WTC11 (cell line): ENCODE results near the gene TANC1. TPM values are rescaled to one million over a fixed set of nuclear protein-coding genes. Genes with fewer than 3 reads are reported as not detected.

ENCODE experiments used
- ATAC-seq: fragments of 200-7000 bp; cut with Tn5 transposase; 2 replicates; pipeline ENCODE4 v1.10.0; 2021; ENCODE audit warnings: mild to moderate bottlenecking, moderate library complexity
- CTCF ChIA-PET: fragments of 300-600 bp; sonication (Branson Sonifier 250); formaldehyde crosslinking; loops from one replicate; lab custom pipeline; 2021; ENCODE audit warnings: antibody characterized with exemption; lab: Charles Lee
- POLR2A ChIA-PET: fragments of 350-600 bp; sonication (Branson Sonifier 250); formaldehyde crosslinking; loops from one replicate; lab custom pipeline; 2021; ENCODE audit warnings: antibody characterized with exemption; lab: Charles Lee
- DNase-seq: peaks from one replicate; pipeline ENCODE4 v3.0.0; 2021; ENCODE audit warnings: low spot score
- H3K27ac Mint-ChIP-seq: 2 replicates; pipeline ENCODE4 v1.8.0; 2021; ENCODE audit warnings: mixed read lengths
- H3K27me3 Mint-ChIP-seq: 2 replicates; pipeline ENCODE4 v1.8.0; 2021; ENCODE audit warnings: low read depth, mild to moderate bottlenecking, moderate library complexity, mixed read lengths
- H3K36me3 Mint-ChIP-seq: 2 replicates; pipeline ENCODE4 v1.8.0; 2021; ENCODE audit warnings: mixed read lengths
- H3K4me1 Mint-ChIP-seq: 2 replicates; pipeline ENCODE4 v1.8.0; 2022; ENCODE audit warnings: mixed read lengths
- H3K4me3 Mint-ChIP-seq: 2 replicates; pipeline ENCODE4 v1.8.0; 2021; ENCODE audit warnings: mild to moderate bottlenecking, moderate library complexity, mixed read lengths
- H3K9me3 Mint-ChIP-seq: 2 replicates; pipeline ENCODE4 v1.8.0; 2021; ENCODE audit warnings: mixed read lengths
- ATF3 ChIP-seq: sonication (generic); formaldehyde crosslinking; conservative IDR thresholded peaks from 2 replicates; pipeline ENCODE4 v1.8.1; 2022; ENCODE audit warnings: mild to moderate bottlenecking, missing genetic modification reagents
- ATF6 ChIP-seq: sonication (generic); formaldehyde crosslinking; IDR thresholded peaks from 2 replicates; pipeline ENCODE4 v1.8.1; 2023; ENCODE audit warnings: mild to moderate bottlenecking, missing genetic modification reagents
- FOXP1 ChIP-seq: sonication (generic); formaldehyde crosslinking; IDR thresholded peaks from 2 replicates; pipeline ENCODE4 v1.8.0; 2022; ENCODE audit warnings: missing genetic modification reagents, mild to moderate bottlenecking, moderate library complexity, borderline replicate concordance
- JAZF1 ChIP-seq: fragments of 250-450 bp; sonication (Bioruptor Pico); IDR thresholded peaks from 2 replicates; pipeline ENCODE4 v1.9.0; 2021; ENCODE audit warnings: moderate library complexity, mild to moderate bottlenecking, inconsistent platforms
- MXD4 ChIP-seq: fragments of 250-450 bp; sonication (Bioruptor Pico); IDR thresholded peaks from 2 replicates; pipeline ENCODE4 v1.8.0; 2021; ENCODE audit warnings: mild to moderate bottlenecking, moderate library complexity, borderline replicate concordance
- NFE2L1 ChIP-seq: sonication (generic); formaldehyde crosslinking; IDR thresholded peaks from 2 replicates; pipeline ENCODE4 v1.8.1; 2023; ENCODE audit warnings: missing genetic modification reagents
- RELA ChIP-seq: sonication (generic); formaldehyde crosslinking; IDR thresholded peaks from 2 replicates; pipeline ENCODE4 v1.8.1; 2022; ENCODE audit warnings: missing genetic modification reagents, mild to moderate bottlenecking, borderline replicate concordance
- SMAD3 ChIP-seq: sonication (generic); formaldehyde crosslinking; IDR thresholded peaks from 2 replicates; pipeline ENCODE4 v1.8.0; 2022; ENCODE audit warnings: missing genetic modification reagents, mild to moderate bottlenecking, borderline replicate concordance
- TCF7 ChIP-seq: sonication (generic); formaldehyde crosslinking; IDR thresholded peaks from 2 replicates; pipeline ENCODE4 v1.8.0; 2022; ENCODE audit warnings: mild to moderate bottlenecking, low read depth, missing genetic modification reagents, moderate library complexity
- USF2 ChIP-seq: sonication (generic); formaldehyde crosslinking; IDR thresholded peaks from 2 replicates; pipeline ENCODE4 v1.8.1; 2023; ENCODE audit warnings: mild to moderate bottlenecking, missing genetic modification reagents, moderate library complexity
- ZBTB21 ChIP-seq: sonication (generic); formaldehyde crosslinking; IDR thresholded peaks from 2 replicates; pipeline ENCODE4 v1.8.1; 2023; ENCODE audit warnings: mild to moderate bottlenecking, missing genetic modification reagents, borderline replicate concordance
- ZNF317 ChIP-seq: sonication (generic); formaldehyde crosslinking; IDR thresholded peaks from 2 replicates; pipeline ENCODE4 v1.8.1; 2023; ENCODE audit warnings: low read depth, mild to moderate bottlenecking, moderate library complexity, missing genetic modification reagents, borderline replicate concordance
- ZSCAN18 ChIP-seq: fragments of 250-450 bp; sonication (Bioruptor Pico); IDR thresholded peaks from 2 replicates; pipeline ENCODE4 v2.1.2; 2022; ENCODE audit warnings: mild to moderate bottlenecking, moderate library complexity
- total RNA-seq: library from RNA; stranded (reverse); gene quantifications from 3 replicates; pipeline ENCODE4 v1.2.3, GENCODE V29; 2021
- TF ChIP-seq, protein P1 (sequence below): sonication (generic); formaldehyde crosslinking; IDR thresholded peaks from 2 replicates; pipeline ENCODE4 v1.8.0; 2023; ENCODE audit warnings: missing genetic modification reagents, mild to moderate bottlenecking, borderline replicate concordance
- TF ChIP-seq, protein P2 (sequence below): fragments of 250-450 bp; sonication (Bioruptor Pico); IDR thresholded peaks from 2 replicates; pipeline ENCODE4 v1.9.0; 2021; ENCODE audit warnings: mild to moderate bottlenecking, borderline replicate concordance
- TF ChIP-seq, protein P3 (sequence below): sonication (generic); formaldehyde crosslinking; IDR thresholded peaks from 2 replicates; pipeline ENCODE4 v1.8.1; 2022; ENCODE audit warnings: mild to moderate bottlenecking, moderate library complexity, missing genetic modification reagents

TANC1 gene
- total RNA-seq, 1 experiment from 2014 or later, result 11.6 TPM

- no peak for ATAC-seq
- peaks cover 4% of the 10 kb centered on the region for H3K4me1 Mint-ChIP-seq
- no peak for TF ChIP-seq USF2 (CRISPR knock-in tag)
- TF ChIP-seq TCF7 (CRISPR knock-in tag), result no peak
- TF ChIP-seq, protein P1, sequence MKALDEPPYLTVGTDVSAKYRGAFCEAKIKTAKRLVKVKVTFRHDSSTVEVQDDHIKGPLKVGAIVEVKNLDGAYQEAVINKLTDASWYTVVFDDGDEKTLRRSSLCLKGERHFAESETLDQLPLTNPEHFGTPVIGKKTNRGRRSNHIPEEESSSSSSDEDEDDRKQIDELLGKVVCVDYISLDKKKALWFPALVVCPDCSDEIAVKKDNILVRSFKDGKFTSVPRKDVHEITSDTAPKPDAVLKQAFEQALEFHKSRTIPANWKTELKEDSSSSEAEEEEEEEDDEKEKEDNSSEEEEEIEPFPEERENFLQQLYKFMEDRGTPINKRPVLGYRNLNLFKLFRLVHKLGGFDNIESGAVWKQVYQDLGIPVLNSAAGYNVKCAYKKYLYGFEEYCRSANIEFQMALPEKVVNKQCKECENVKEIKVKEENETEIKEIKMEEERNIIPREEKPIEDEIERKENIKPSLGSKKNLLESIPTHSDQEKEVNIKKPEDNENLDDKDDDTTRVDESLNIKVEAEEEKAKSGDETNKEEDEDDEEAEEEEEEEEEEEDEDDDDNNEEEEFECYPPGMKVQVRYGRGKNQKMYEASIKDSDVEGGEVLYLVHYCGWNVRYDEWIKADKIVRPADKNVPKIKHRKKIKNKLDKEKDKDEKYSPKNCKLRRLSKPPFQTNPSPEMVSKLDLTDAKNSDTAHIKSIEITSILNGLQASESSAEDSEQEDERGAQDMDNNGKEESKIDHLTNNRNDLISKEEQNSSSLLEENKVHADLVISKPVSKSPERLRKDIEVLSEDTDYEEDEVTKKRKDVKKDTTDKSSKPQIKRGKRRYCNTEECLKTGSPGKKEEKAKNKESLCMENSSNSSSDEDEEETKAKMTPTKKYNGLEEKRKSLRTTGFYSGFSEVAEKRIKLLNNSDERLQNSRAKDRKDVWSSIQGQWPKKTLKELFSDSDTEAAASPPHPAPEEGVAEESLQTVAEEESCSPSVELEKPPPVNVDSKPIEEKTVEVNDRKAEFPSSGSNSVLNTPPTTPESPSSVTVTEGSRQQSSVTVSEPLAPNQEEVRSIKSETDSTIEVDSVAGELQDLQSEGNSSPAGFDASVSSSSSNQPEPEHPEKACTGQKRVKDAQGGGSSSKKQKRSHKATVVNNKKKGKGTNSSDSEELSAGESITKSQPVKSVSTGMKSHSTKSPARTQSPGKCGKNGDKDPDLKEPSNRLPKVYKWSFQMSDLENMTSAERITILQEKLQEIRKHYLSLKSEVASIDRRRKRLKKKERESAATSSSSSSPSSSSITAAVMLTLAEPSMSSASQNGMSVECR (CRISPR knock-in tag), result no peak
- TF ChIP-seq SMAD3, result no peak
- no peak for TF ChIP-seq MXD4 (CRISPR knock-in tag)
- TF ChIP-seq FOXP1 (CRISPR knock-in tag), result no peak
- no peak for TF ChIP-seq ZBTB21 (CRISPR knock-in tag)
- TF ChIP-seq JAZF1 (CRISPR knock-in tag), result no peak
- TF ChIP-seq ZSCAN18 (CRISPR knock-in tag), result no peak
- TF ChIP-seq, protein P2, sequence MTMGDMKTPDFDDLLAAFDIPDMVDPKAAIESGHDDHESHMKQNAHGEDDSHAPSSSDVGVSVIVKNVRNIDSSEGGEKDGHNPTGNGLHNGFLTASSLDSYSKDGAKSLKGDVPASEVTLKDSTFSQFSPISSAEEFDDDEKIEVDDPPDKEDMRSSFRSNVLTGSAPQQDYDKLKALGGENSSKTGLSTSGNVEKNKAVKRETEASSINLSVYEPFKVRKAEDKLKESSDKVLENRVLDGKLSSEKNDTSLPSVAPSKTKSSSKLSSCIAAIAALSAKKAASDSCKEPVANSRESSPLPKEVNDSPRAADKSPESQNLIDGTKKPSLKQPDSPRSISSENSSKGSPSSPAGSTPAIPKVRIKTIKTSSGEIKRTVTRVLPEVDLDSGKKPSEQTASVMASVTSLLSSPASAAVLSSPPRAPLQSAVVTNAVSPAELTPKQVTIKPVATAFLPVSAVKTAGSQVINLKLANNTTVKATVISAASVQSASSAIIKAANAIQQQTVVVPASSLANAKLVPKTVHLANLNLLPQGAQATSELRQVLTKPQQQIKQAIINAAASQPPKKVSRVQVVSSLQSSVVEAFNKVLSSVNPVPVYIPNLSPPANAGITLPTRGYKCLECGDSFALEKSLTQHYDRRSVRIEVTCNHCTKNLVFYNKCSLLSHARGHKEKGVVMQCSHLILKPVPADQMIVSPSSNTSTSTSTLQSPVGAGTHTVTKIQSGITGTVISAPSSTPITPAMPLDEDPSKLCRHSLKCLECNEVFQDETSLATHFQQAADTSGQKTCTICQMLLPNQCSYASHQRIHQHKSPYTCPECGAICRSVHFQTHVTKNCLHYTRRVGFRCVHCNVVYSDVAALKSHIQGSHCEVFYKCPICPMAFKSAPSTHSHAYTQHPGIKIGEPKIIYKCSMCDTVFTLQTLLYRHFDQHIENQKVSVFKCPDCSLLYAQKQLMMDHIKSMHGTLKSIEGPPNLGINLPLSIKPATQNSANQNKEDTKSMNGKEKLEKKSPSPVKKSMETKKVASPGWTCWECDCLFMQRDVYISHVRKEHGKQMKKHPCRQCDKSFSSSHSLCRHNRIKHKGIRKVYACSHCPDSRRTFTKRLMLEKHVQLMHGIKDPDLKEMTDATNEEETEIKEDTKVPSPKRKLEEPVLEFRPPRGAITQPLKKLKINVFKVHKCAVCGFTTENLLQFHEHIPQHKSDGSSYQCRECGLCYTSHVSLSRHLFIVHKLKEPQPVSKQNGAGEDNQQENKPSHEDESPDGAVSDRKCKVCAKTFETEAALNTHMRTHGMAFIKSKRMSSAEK, result no peak
- TF ChIP-seq, all 79 proteins: peak for 0
- ChIA-PET CTCF (interaction anchor here (1.2 kb wide), 1 partner anchor 40 kb away, joined by 3 read pairs; no protein-coding TSS in a partner anchor), POLR2A (no interaction called here)
- Mint-ChIP-seq H3K4me3 (no peak overlapping the region), H3K36me3 (no peaks in the 10 kb centered on the region), H3K9me3 (no peaks in the 10 kb centered on the region), H3K27me3 (no peaks in the 10 kb centered on the region), H3K27ac (no peak overlapping the region)
- DNase-seq, result no peak
Measured at GRCh38 chr2:159075727-159076126, 107.3 kb downstream of the TANC1 start.

GRCh38 chr2:159076241-159076640 lies 107.8 kb downstream of the TANC1 start:
- peaks cover 4% of the 10 kb centered on the region for H3K4me1 Mint-ChIP-seq
- H3K36me3 Mint-ChIP-seq, result no peaks in the 10 kb centered on the region
- POLR2A ChIA-PET, result no interaction called here
- ATAC-seq, result no peak
- H3K4me3 Mint-ChIP-seq, result no peak overlapping the region
- H3K27me3 Mint-ChIP-seq, result no peaks in the 10 kb centered on the region
- TF ChIP-seq RELA (CRISPR knock-in tag), result no peak
- TF ChIP-seq, protein P3, sequence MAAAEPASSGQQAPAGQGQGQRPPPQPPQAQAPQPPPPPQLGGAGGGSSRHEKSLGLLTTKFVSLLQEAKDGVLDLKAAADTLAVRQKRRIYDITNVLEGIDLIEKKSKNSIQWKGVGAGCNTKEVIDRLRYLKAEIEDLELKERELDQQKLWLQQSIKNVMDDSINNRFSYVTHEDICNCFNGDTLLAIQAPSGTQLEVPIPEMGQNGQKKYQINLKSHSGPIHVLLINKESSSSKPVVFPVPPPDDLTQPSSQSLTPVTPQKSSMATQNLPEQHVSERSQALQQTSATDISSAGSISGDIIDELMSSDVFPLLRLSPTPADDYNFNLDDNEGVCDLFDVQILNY (CRISPR knock-in tag), result no peak
- TF ChIP-seq NFE2L1 (CRISPR knock-in tag), result no peak
- TF ChIP-seq ATF6, result no peak
- TF ChIP-seq FOXP1 (CRISPR knock-in tag), result no peak
- TF ChIP-seq ZNF317 (CRISPR knock-in tag), result no peak
- no peak for TF ChIP-seq ATF3 (CRISPR knock-in tag)
- no peaks in the 10 kb centered on the region for H3K9me3 Mint-ChIP-seq
- no peak for DNase-seq
- H3K27ac Mint-ChIP-seq, result 0 out of 2 replicates have a peak overlapping the region, but pooled peaks have one; percentile 22
- CTCF ChIA-PET, result no interaction called here
